Hepatocyte (in vitro differentiated cells): ENCODE measurements around the gene PLCB4. TPM values are rescaled to one million over a fixed set of nuclear protein-coding genes. Genes with fewer than 3 reads are reported as not detected.

Source experiments
- DNase-seq: peaks from one replicate; pipeline ENCODE4 v3.0.0-alpha.2; 2016; ENCODE audit warnings: low spot score
- H2AFZ ChIP-seq: fragments of 200-600 bp; sonication (generic); 2 replicates; pipeline ENCODE4 v1.6.0; 2016; ENCODE audit warnings: antibody characterized with exemption, mild to moderate bottlenecking
- H3K27ac ChIP-seq: fragments of 200-600 bp; sonication (generic); 2 replicates; pipeline ENCODE4 v1.5.1; 2016; ENCODE audit warnings: mild to moderate bottlenecking
- H3K27me3 ChIP-seq: fragments of 200-600 bp; sonication (generic); 2 replicates; pipeline ENCODE4 v1.6.1; 2016
- H3K36me3 ChIP-seq: fragments of 200-600 bp; sonication (generic); replicated peaks from 2 replicates; pipeline ENCODE4 v1.5.1; 2016; ENCODE audit warnings: low read depth; ENCODE audit not compliant: insufficient read depth
- H3K4me1 ChIP-seq: fragments of 200-600 bp; sonication (generic); 2 replicates; pipeline ENCODE4 v1.5.1; 2016; ENCODE audit warnings: mild to moderate bottlenecking, moderate library complexity; ENCODE audit not compliant: insufficient read depth
- H3K4me2 ChIP-seq: fragments of 200-600 bp; sonication (generic); 2 replicates; pipeline ENCODE4 v1.6.0; 2016
- H3K4me3 ChIP-seq: fragments of 200-600 bp; sonication (generic); 2 replicates; pipeline ENCODE4 v1.5.1; 2016; ENCODE audit warnings: mild to moderate bottlenecking
- H3K79me2 ChIP-seq: fragments of 200-600 bp; sonication (generic); 2 replicates; pipeline ENCODE4 v1.6.0; 2017; ENCODE audit warnings: mild to moderate bottlenecking
- H3K9me2 ChIP-seq: fragments of 200-600 bp; sonication (generic); replicated peaks from 2 replicates; pipeline ENCODE4 v1.6.0; 2017; ENCODE audit warnings: mild to moderate bottlenecking; ENCODE audit not compliant: insufficient read depth
- H3K9me3 ChIP-seq: fragments of 200-600 bp; sonication (generic); 2 replicates; pipeline ENCODE4 v1.5.1; 2016; ENCODE audit warnings: low read depth, mild to moderate bottlenecking
- H4K20me1 ChIP-seq: fragments of 200-600 bp; sonication (generic); 2 replicates; pipeline ENCODE4 v1.6.0; 2016; ENCODE audit warnings: mild to moderate bottlenecking; ENCODE audit not compliant: insufficient read depth, poor library complexity, severe bottlenecking
- EZH2 ChIP-seq: fragments of 200-600 bp; sonication (generic); IDR thresholded peaks from 2 replicates; pipeline ENCODE4 v1.6.1; 2016; ENCODE audit warnings: antibody characterized with exemption, mild to moderate bottlenecking, borderline replicate concordance
- EZH2phosphoT487 ChIP-seq: fragments of 200-600 bp; sonication (generic); IDR thresholded peaks from one replicate; pipeline ENCODE4 v1.6.1; 2018; ENCODE audit warnings: antibody characterized with exemption, mild to moderate bottlenecking, low read depth, moderate library complexity; ENCODE audit not compliant: unreplicated experiment, severe bottlenecking
- WGBS: methylation state at CpG from one replicate; pipeline ENCODE4 v1.1.6; 2016; ENCODE audit warnings: low lambda C conversion rate; ENCODE audit errors: missing lambda C conversion rate; 5-methylcytosine and 5-hydroxymethylcytosine counted together
- polyA plus RNA-seq: library from polyadenylated mRNA; unstranded; fragments of >200 nt; fragmentation: Nextera tagmentation; extraction: Ambion mirVana; gene quantifications from 2 replicates; pipeline ENCODE4 v1.2.1, GENCODE V29; 2016
- total RNA-seq: library from RNA; depleted of rRNA; stranded (reverse); fragments of >200 nt; gene quantifications from 2 replicates; pipeline ENCODE4 v1.2.3, GENCODE V29; 2014
- TF ChIP-seq, protein P1 (sequence below): fragments of 200-600 bp; sonication (generic); IDR thresholded peaks from 2 replicates; pipeline ENCODE4 v1.5.1; 2016; ENCODE audit warnings: antibody characterized with exemption, mild to moderate bottlenecking; ENCODE audit not compliant: poor library complexity

PLCB4 gene
- total and polyA plus RNA-seq, 2 experiments from 2014 or later: 6.4 to 15.0 TPM

GRCh38 chr20:9025643-9026042, 43.2 kb upstream of the PLCB4 start:
- H3K9me2 ChIP-seq: no peaks in the 10 kb centered on the region

GRCh38 chr20:9027626-9028025, 41.3 kb upstream of the PLCB4 start:
- H3K9me3 ChIP-seq: no peaks in the 10 kb centered on the region
- H3K4me3 ChIP-seq: no peak overlapping the region
- no peak overlapping the region for H3K27ac ChIP-seq
- no peaks in the 10 kb centered on the region for H3K4me1 ChIP-seq
- no peaks in the 10 kb centered on the region for H3K27me3 ChIP-seq
- TF ChIP-seq, protein P1, sequence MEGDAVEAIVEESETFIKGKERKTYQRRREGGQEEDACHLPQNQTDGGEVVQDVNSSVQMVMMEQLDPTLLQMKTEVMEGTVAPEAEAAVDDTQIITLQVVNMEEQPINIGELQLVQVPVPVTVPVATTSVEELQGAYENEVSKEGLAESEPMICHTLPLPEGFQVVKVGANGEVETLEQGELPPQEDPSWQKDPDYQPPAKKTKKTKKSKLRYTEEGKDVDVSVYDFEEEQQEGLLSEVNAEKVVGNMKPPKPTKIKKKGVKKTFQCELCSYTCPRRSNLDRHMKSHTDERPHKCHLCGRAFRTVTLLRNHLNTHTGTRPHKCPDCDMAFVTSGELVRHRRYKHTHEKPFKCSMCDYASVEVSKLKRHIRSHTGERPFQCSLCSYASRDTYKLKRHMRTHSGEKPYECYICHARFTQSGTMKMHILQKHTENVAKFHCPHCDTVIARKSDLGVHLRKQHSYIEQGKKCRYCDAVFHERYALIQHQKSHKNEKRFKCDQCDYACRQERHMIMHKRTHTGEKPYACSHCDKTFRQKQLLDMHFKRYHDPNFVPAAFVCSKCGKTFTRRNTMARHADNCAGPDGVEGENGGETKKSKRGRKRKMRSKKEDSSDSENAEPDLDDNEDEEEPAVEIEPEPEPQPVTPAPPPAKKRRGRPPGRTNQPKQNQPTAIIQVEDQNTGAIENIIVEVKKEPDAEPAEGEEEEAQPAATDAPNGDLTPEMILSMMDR: no peak
- no peak for TF ChIP-seq EZH2
- TF ChIP-seq EZH2phosphoT487: no peak
- H3K79me2 ChIP-seq: no peaks in the 10 kb centered on the region
- no peak overlapping the region for H3K4me2 ChIP-seq
- H3K9me2 ChIP-seq: no peaks in the 10 kb centered on the region
- no peak for DNase-seq
- no peak overlapping the region for H2AFZ ChIP-seq
- H3K36me3 ChIP-seq: no peaks in the 10 kb centered on the region
- 90% methylated on average over 2 of the region's 2 CpGs for WGBS
- H4K20me1 ChIP-seq: no peaks in the 10 kb centered on the region

More at GRCh38 chr20:9025643-9026042, 43.2 kb upstream of the PLCB4 start:
- Histone ChIP-seq H3K4me2 (no peak overlapping the region), H2AFZ (no peak overlapping the region), H4K20me1 (no peaks in the 10 kb centered on the region), H3K36me3 (no peaks in the 10 kb centered on the region), H3K27me3 (no peaks in the 10 kb centered on the region), H3K4me1 (no peaks in the 10 kb centered on the region), H3K4me3 (no peak overlapping the region), H3K27ac (no peak overlapping the region), H3K9me3 (no peaks in the 10 kb centered on the region), H3K79me2 (no peaks in the 10 kb centered on the region)
- DNase-seq: no peak
- TF ChIP-seq, protein P1: no peak
- no peak for TF ChIP-seq EZH2
- 76% methylated on average over 4 of the region's 4 CpGs for WGBS

DNA sequence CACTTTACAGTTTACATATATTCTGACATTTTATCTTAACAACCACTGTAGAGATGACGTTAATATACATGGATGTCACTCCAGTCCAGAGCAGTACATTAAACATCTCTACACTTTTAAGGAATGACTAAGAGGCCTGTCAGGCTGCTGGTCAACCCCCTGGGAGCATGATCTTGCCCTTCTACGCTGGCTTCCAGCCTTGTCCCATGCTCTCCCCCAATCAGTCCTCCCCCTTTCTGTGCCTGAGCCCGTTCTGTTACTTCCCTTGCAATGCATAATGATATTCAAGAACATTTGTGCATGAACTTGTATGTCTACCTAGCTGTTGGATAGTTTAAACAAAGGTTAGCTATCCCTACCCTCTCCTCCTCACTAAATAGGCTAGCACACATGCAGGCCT, 40.5 kb upstream of the PLCB4 start:
- no peak for DNase-seq
- TF ChIP-seq, protein P1: no peak
- no peak for TF ChIP-seq EZH2
- no peak for TF ChIP-seq EZH2phosphoT487
- no peaks in the 10 kb centered on the region for H3K36me3 ChIP-seq
- no peak overlapping the region for H3K4me3 ChIP-seq
- no peaks in the 10 kb centered on the region for H3K27me3 ChIP-seq
- WGBS: 92% methylated on average over 3 of the region's 3 CpGs
- no peak overlapping the region for H2AFZ ChIP-seq
- H3K9me3 ChIP-seq: no peaks in the 10 kb centered on the region
- H4K20me1 ChIP-seq: no peaks in the 10 kb centered on the region
- no peaks in the 10 kb centered on the region for H3K79me2 ChIP-seq
- H3K4me2 ChIP-seq: no peak overlapping the region
- no peaks in the 10 kb centered on the region for H3K9me2 ChIP-seq
- no peaks in the 10 kb centered on the region for H3K4me1 ChIP-seq
- no peak overlapping the region for H3K27ac ChIP-seq

DNA sequence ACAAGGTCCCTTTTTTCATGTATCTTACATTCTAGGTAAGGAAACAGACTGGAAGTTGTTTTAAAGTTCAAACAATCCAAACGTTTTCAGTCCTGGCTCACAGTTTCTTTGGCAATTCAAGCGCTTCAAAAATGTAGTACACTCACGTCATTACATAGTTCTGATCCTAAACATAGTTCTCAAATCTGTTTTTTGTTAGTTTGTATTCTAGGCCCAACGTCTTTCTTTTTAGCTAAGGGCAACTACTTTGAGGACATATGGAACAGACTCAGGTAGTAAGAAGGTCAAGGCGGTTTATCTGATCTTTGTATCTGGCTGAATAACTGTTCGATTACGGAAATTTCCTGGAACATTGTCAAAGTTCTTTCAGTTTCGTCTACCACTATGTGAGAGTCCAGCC, 36.9 kb upstream of the PLCB4 start:
- no peak for DNase-seq
- no peak overlapping the region for H2AFZ ChIP-seq
- no peak overlapping the region for H3K4me3 ChIP-seq
- H3K27ac ChIP-seq: no peak overlapping the region
- no peaks in the 10 kb centered on the region for H3K9me2 ChIP-seq
- 83% methylated on average over 8 of the region's 8 CpGs for WGBS
- H3K4me2 ChIP-seq: no peak overlapping the region
- H3K27me3 ChIP-seq: no peaks in the 10 kb centered on the region
- H3K4me1 ChIP-seq: no peaks in the 10 kb centered on the region
- H4K20me1 ChIP-seq: no peaks in the 10 kb centered on the region
- H3K36me3 ChIP-seq: no peaks in the 10 kb centered on the region
- no peaks in the 10 kb centered on the region for H3K9me3 ChIP-seq
- H3K79me2 ChIP-seq: no peaks in the 10 kb centered on the region
- TF ChIP-seq EZH2phosphoT487: no peak
- TF ChIP-seq, protein P1: no peak
- no peak for TF ChIP-seq EZH2
